Measurements from ENCODE around the gene BLMH. TPM values are rescaled to one million over a fixed set of nuclear protein-coding genes. Genes with fewer than 3 reads are reported as not detected.

The BLMH gene
- total and polyA plus RNA-seq, 9 donors, result 12.9 to 32.0 (median 23.1) TPM

DNA sequence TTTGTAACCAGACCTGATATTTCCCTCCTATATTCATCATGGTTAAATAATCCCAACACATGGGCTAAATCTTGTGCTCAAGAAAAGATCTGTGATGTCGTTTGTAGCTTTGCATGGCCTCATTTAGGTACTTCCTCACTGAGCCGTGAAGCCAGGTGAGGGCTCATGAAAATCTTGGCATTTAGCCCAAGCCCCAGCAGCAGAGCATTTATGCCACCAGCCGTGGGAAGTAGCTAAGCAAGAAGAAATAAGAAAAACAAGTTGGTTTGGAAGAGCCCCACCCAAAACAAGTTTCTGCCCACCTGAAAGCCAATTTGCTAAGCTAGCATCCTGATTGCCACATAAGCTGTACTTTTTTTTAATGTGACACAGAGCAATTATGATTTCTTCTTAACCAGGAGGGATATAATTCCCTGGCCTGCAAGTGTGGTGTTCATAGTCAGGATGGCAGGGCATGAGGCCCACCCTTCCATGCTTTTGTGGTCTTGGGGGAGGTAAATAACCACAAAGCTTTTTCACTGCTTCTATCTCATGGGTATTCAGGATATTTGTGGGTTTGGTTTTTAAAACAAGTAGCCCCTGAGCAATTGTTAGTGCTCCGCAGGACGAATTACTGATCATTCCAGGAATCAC is 31.6 kb upstream of the BLMH start:
- Histone ChIP-seq H3K36me3 (no peaks in the 10 kb centered on the region), H3K27ac (no peak overlapping the region), H3K9me3 (no peaks in the 10 kb centered on the region), H3K4me3 (no peak overlapping the region), H3K27me3 (no peaks in the 10 kb centered on the region), H3K4me1 (ENCODE audit: insufficient read depth) (no peaks in the 10 kb centered on the region)
- no peak for TF ChIP-seq EP300 (IDR thresholded peaks at IDR 0.05)
- TF ChIP-seq CTCF (IDR thresholded peaks at IDR 0.05), result no peak
- no peak for TF ChIP-seq POLR2A (IDR thresholded peaks at IDR 0.05)
- 51 to 56% (median 55%) methylated on average over 5 of the region's 5 CpGs for WGBS, 3 donors
- intact Hi-C loops (cut with DNase I), result no loop called here
- no peak for DNase-seq

DNA sequence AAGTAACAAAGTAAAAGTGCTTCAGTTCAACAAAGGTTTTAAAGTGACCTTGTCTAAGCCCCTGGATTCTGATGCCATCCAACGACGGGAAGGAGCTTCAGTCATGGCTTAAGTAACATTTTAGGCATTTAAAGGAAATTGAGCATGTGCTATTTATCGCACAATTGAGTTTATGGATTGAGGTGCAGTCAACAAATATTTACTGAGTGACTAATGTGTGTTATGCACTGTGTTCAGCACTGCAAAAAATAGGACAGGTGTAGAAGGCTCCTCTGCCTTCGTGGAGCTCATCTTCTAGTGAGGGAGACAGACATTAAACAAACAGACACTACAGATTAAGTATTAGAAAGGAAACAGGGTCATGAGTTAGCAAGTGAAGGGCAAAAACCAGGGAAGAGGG is 29.6 kb upstream of the BLMH start:
- Histone ChIP-seq H3K4me1 (ENCODE audit: insufficient read depth) (no peaks in the 10 kb centered on the region), H3K9me3 (no peaks in the 10 kb centered on the region), H3K36me3 (no peaks in the 10 kb centered on the region), H3K27ac (no peak overlapping the region), H3K4me3 (no peak overlapping the region), H3K27me3 (no peaks in the 10 kb centered on the region)
- TF ChIP-seq POLR2A (IDR thresholded peaks at IDR 0.05) (no peak), EP300 (IDR thresholded peaks at IDR 0.05) (no peak), CTCF (IDR thresholded peaks at IDR 0.05) (no peak)
- 61 to 73% (median 70%) methylated on average over 4 of the region's 4 CpGs for WGBS, 3 donors
- intact Hi-C loops (cut with DNase I), result no loop called here
- no peak for DNase-seq

GRCh38 chr17:30318155-30318554 is 26.4 kb upstream of the BLMH start:
- Histone ChIP-seq H3K27me3 (no peaks in the 10 kb centered on the region), H3K9me3 (no peaks in the 10 kb centered on the region), H3K36me3 (no peaks in the 10 kb centered on the region), H3K4me3 (no peak overlapping the region), H3K4me1 (ENCODE audit: insufficient read depth) (no peaks in the 10 kb centered on the region), H3K27ac (no peak overlapping the region)
- WGBS, 3 donors, result 62 to 72% (median 68%) methylated on average over 3 of the region's 3 CpGs
- DNase-seq, result no peak
- TF ChIP-seq POLR2A (IDR thresholded peaks at IDR 0.05), result no peak
- no peak for TF ChIP-seq EP300 (IDR thresholded peaks at IDR 0.05)
- no peak for TF ChIP-seq CTCF (IDR thresholded peaks at IDR 0.05)
- intact Hi-C loops (cut with DNase I), result no loop called here

GRCh38 chr17:30316736-30317135 is 25.0 kb upstream of the BLMH start:
- Histone ChIP-seq H3K36me3 (no peaks in the 10 kb centered on the region), H3K27me3 (no peaks in the 10 kb centered on the region), H3K4me1 (ENCODE audit: insufficient read depth) (no peaks in the 10 kb centered on the region), H3K4me3 (no peak overlapping the region), H3K27ac (no peak overlapping the region), H3K9me3 (no peaks in the 10 kb centered on the region)
- no peak for TF ChIP-seq EP300 (IDR thresholded peaks at IDR 0.05)
- no peak for TF ChIP-seq POLR2A (IDR thresholded peaks at IDR 0.05)
- no peak for TF ChIP-seq CTCF (IDR thresholded peaks at IDR 0.05)
- no peak for DNase-seq
- intact Hi-C loops (cut with DNase I), result no loop called here
- 94 to 100% (median 98%) methylated on average over 1 of the region's 1 CpG for WGBS, 3 donors

All from ovary (tissue), 9 donors.